Measurements from ENCODE around the gene MFGE8. TPM values are rescaled to one million over a fixed set of nuclear protein-coding genes. Genes with fewer than 3 reads are reported as not detected.

Gene MFGE8
- total and polyA plus RNA-seq, 9 of the 15 experiments (the other 6 are each of a cell fraction or from before 2014, with no cell fraction given) = 2.3 to 142 (median 62.3) TPM

DNA sequence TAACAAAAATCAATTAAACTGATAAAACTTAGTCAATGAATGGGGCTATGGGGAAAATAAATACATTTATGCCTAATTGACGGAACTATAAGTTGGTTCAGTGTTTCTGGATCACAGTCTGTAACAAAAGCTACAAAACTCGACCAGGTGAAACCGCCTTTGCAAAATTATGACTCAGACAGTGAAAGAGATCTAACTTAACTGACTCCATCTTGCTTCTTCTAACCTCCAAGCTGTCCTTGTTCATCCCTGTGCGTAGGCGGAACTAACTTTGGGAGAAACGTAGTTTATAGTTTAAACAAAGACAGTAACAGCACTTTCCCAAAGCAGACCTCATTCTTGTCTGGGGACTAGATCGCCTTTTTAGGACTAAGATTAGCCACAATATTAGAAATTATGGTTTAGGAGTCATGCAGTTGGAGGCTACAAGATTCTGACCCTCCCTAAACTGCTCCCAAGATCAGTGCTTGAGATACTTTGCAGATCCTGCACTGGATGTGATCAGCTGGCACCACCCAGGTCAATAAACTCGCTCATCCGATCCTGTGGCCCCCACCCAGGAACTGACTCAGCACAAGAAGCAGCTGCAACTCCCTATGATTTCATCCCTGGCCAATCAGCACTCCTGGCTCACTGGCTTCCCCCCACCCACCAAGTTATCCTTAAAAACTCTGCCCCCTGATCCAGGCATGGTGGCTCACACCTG is 7.2 kb upstream of the MFGE8 start (continued):
- peak; percentile 63; the same call in 1 of the 2 replicates for TF ChIP-seq TCFL5 (CRISPR knock-in tag; conservative IDR thresholded peaks at IDR 0.05)
- no peak for TF ChIP-seq KLF10 (CRISPR knock-in tag; IDR thresholded peaks at IDR 0.05)
- no peak for TF ChIP-seq ZNF133 (CRISPR knock-in tag; IDR thresholded peaks at IDR 0.05)
- no peak for TF ChIP-seq RNF2 (IDR thresholded peaks at IDR 0.05)
- no peak; the same call in 1 of the 2 replicates for TF ChIP-seq ZNF134 (CRISPR knock-in tag; conservative IDR thresholded peaks at IDR 0.05)
- no peak for TF ChIP-seq KDM1A (IDR thresholded peaks at IDR 0.05)
- no peak for TF ChIP-seq ZNF778 (CRISPR knock-in tag; IDR thresholded peaks at IDR 0.05)
- no peak for TF ChIP-seq POLR3G (IDR thresholded peaks at IDR 0.05; ENCODE audit: extremely low read depth, insufficient read length, insufficient replicate concordance)
- TF ChIP-seq ZNF639 (CRISPR knock-in tag; conservative IDR thresholded peaks at IDR 0.05 in 1 of 2, IDR thresholded peaks at IDR 0.05 in 1 of 2) = peak in 1 of 2 experiments; percentile 88; a peak in 2 of 4 replicates
- TF ChIP-seq ELK1 (CRISPR knock-in tag; IDR thresholded peaks at IDR 0.05) = no peak
- TF ChIP-seq THRAP3 (IDR thresholded peaks at IDR 0.05; ENCODE audit: borderline replicate concordance) = no peak
- no peak for TF ChIP-seq ZNF79 (CRISPR knock-in tag; IDR thresholded peaks at IDR 0.05; ENCODE audit: low read depth)
- TF ChIP-seq POLR2B (IDR thresholded peaks at IDR 0.05; ENCODE audit: low read depth, partially characterized antibody) = no peak
- TF ChIP-seq NFRKB (IDR thresholded peaks at IDR 0.05; ENCODE audit: low read depth) = 0 out of 2 replicates have a peak, but pooled peaks have one; percentile 31

All from K562 (cell line).